IMR-90 (cell line): Measurements from ENCODE around the gene CNPY3. TPM values are rescaled to one million over a fixed set of nuclear protein-coding genes. Genes with fewer than 3 reads are reported as not detected.

Experiments
- ATAC-seq: fragments of 200-7000 bp; cut with Tn5 transposase; 2 replicates; pipeline ENCODE4 v1.9.1; 2020; ENCODE audit warnings: low read depth, mild to moderate bottlenecking, moderate library complexity
- BruUV-seq: library from RNA; stranded (reverse); fragments of 400-500 nt; replicated peaks from 2 replicates; lab custom pipeline; 2021; lab: Mats Ljungman, UMichigan
- CTCF ChIA-PET: fragments of 300-600 bp; formaldehyde crosslinking; extraction: SDS; loops from one replicate; lab custom pipeline; 2021; ENCODE audit warnings: antibody characterized with exemption; lab: Yijun Ruan, JAX
- POLR2A ChIA-PET: fragments of 300-600 bp; sonication (Branson Sonifier 250); formaldehyde crosslinking; loops from one replicate; lab custom pipeline; 2022; ENCODE audit warnings: antibody characterized with exemption; ENCODE audit not compliant: unreplicated experiment; lab: Charles Lee
- DNase-seq: peaks from one replicate; pipeline ENCODE4 v3.0.0; 2013
- H2AFZ ChIP-seq: replicated peaks from 2 replicates; pipeline ENCODE3; 2013; ENCODE audit warnings: low read length, mild to moderate bottlenecking; ENCODE audit not compliant: poor library complexity
- H2AK5ac ChIP-seq: 2 replicates; pipeline ENCODE4 v1.6.1; 2013; ENCODE audit warnings: low read depth, low read length, inconsistent platforms
- H2AK9ac ChIP-seq: replicated peaks from 2 replicates; pipeline ENCODE3; 2013; ENCODE audit warnings: mild to moderate bottlenecking, low read depth, low read length, moderate library complexity; ENCODE audit not compliant: poor library complexity
- H2BK120ac ChIP-seq: 2 replicates; pipeline ENCODE4 v1.6.1; 2013; ENCODE audit warnings: low read depth, low read length, inconsistent platforms
- H2BK15ac ChIP-seq: 3 replicates; pipeline ENCODE4 v1.6.1; 2013; ENCODE audit warnings: low read depth, low read length, inconsistent platforms
- H2BK20ac ChIP-seq: 2 replicates; pipeline ENCODE4 v1.6.1; 2013; ENCODE audit warnings: low read depth, mild to moderate bottlenecking, inconsistent platforms, low read length, moderate library complexity
- H2BK5ac ChIP-seq: 2 replicates; pipeline ENCODE4 v1.6.1; 2013; ENCODE audit warnings: mild to moderate bottlenecking, low read depth, low read length, inconsistent platforms; ENCODE audit not compliant: poor library complexity, severe bottlenecking
- H3K14ac ChIP-seq: replicated peaks from 2 replicates; pipeline ENCODE4 v1.6.1; 2013; ENCODE audit warnings: low read depth, low read length, inconsistent platforms
- H3K18ac ChIP-seq: 2 replicates; pipeline ENCODE4 v1.6.1; 2013; ENCODE audit warnings: low read depth, low read length, control low read depth
- H3K23ac ChIP-seq: 2 replicates; pipeline ENCODE4 v1.6.1; 2013; ENCODE audit warnings: low read depth, low read length, inconsistent platforms
- H3K27ac ChIP-seq: 2 replicates; pipeline ENCODE4 v1.5.1; 2013; ENCODE audit warnings: mild to moderate bottlenecking, control low read depth, low read length; ENCODE audit not compliant: insufficient read depth
- H3K27me3 ChIP-seq: 2 replicates; pipeline ENCODE4 v1.6.1; 2013; ENCODE audit warnings: low read length; ENCODE audit not compliant: control insufficient read depth, insufficient read depth
- H3K36me3 ChIP-seq: 2 replicates; pipeline ENCODE4 v1.6.1; 2013; ENCODE audit warnings: low read length, mixed read lengths; ENCODE audit not compliant: control insufficient read depth, insufficient read depth
- H3K4ac ChIP-seq: 2 replicates; pipeline ENCODE4 v1.6.1; 2013; ENCODE audit warnings: low read depth, low read length, inconsistent platforms
- H3K4me1 ChIP-seq: 2 replicates; pipeline ENCODE4 v1.6.1; 2013; ENCODE audit warnings: low read length, mixed read lengths; ENCODE audit not compliant: control insufficient read depth, insufficient read depth
- H3K4me2 ChIP-seq: 2 replicates; pipeline ENCODE4 v1.6.1; 2013; ENCODE audit warnings: low read depth, mild to moderate bottlenecking, control low read depth, low read length, moderate library complexity
- H3K4me3 ChIP-seq: 2 replicates; pipeline ENCODE4 v1.5.1; 2013; ENCODE audit warnings: low read depth, mild to moderate bottlenecking, control low read depth, low read length, moderate library complexity; ENCODE audit not compliant: insufficient read depth
- H3K56ac ChIP-seq: 2 replicates; pipeline ENCODE4 v1.6.1; 2013; ENCODE audit warnings: low read length, inconsistent platforms; ENCODE audit not compliant: insufficient read depth; ENCODE audit errors: extremely low read depth
- H3K79me1 ChIP-seq, 2 experiments: 2 replicates each; pipeline ENCODE4 v1.6.1; 2013; ENCODE audit warnings: low read length in 2 of 2, inconsistent platforms in 1 of 2, low read depth in 1 of 2
- H3K9ac ChIP-seq: 2 replicates; pipeline ENCODE4 v1.6.1; 2013; ENCODE audit warnings: low read depth, low read length, control low read depth
- H3K9me1 ChIP-seq: 2 replicates; pipeline ENCODE4 v1.6.1; 2013; ENCODE audit warnings: low read length, inconsistent platforms; ENCODE audit not compliant: insufficient read depth
- H3K9me3 ChIP-seq: 2 replicates; pipeline ENCODE4 v1.6.1; 2013; ENCODE audit warnings: low read length; ENCODE audit not compliant: control insufficient read depth, insufficient read depth
- H4K20me1 ChIP-seq: 2 replicates; pipeline ENCODE4 v1.6.1; 2013; ENCODE audit warnings: low read length, inconsistent platforms; ENCODE audit not compliant: insufficient read depth
- H4K5ac ChIP-seq: 2 replicates; pipeline ENCODE4 v1.6.1; 2013; ENCODE audit warnings: mild to moderate bottlenecking, low read depth, low read length, control low read depth
- H4K8ac ChIP-seq, 2 experiments: 2 replicates each; pipeline ENCODE4 v1.6.1; 2013; ENCODE audit warnings: low read depth in 2 of 2, low read length in 2 of 2, control low read depth in 1 of 2, inconsistent platforms in 1 of 2
- H4K91ac ChIP-seq: 2 replicates; pipeline ENCODE4 v1.6.1; 2013; ENCODE audit warnings: low read depth, low read length, inconsistent platforms; ENCODE audit not compliant: insufficient read depth
- BHLHE40 ChIP-seq: fragments of 150-350 bp; IDR thresholded peaks from 2 replicates; pipeline ENCODE4 v1.6.1; 2016; ENCODE audit warnings: mild to moderate bottlenecking, low read depth, low read length
- CEBPB ChIP-seq: IDR thresholded peaks from 2 replicates; pipeline ENCODE4 v1.6.1; 2012; ENCODE audit warnings: low read depth, low read length, improper control_type of control experiment
- CHD1 ChIP-seq: IDR thresholded peaks from 2 replicates; pipeline ENCODE4 v1.6.1; 2012; ENCODE audit warnings: low read depth, low read length, improper control_type of control experiment
- CTCF ChIP-seq: conservative IDR thresholded peaks from 2 replicates; pipeline ENCODE4 v1.5.1; 2012; ENCODE audit warnings: mild to moderate bottlenecking, low read depth, low read length, improper control_type of control experiment
- FOS ChIP-seq: fragments of 150-350 bp; IDR thresholded peaks from 2 replicates; pipeline ENCODE4 v1.6.1; 2016; ENCODE audit warnings: low read depth, low read length
- MAFK ChIP-seq: IDR thresholded peaks from 2 replicates; pipeline ENCODE4 v1.6.1; 2012; ENCODE audit warnings: low read depth, low read length, improper control_type of control experiment
- MAZ ChIP-seq: IDR thresholded peaks from 2 replicates; pipeline ENCODE4 v1.6.1; 2012; ENCODE audit warnings: low read depth, mild to moderate bottlenecking, low read length, improper control_type of control experiment, moderate library complexity, borderline replicate concordance
- MXI1 ChIP-seq: IDR thresholded peaks from 2 replicates; pipeline ENCODE4 v1.6.1; 2012; ENCODE audit warnings: low read depth, mild to moderate bottlenecking, low read length, moderate library complexity, borderline replicate concordance
- NFE2L2 ChIP-seq: fragments of 150-350 bp; IDR thresholded peaks from 2 replicates; pipeline ENCODE4 v1.6.1; 2016; ENCODE audit warnings: low read depth, mild to moderate bottlenecking, low read length
- RAD21 ChIP-seq: IDR thresholded peaks from 2 replicates; pipeline ENCODE4 v1.6.1; 2012; ENCODE audit warnings: low read length, improper control_type of control experiment
- RCOR1 ChIP-seq: IDR thresholded peaks from 2 replicates; pipeline ENCODE4 v1.6.1; 2012; ENCODE audit warnings: mild to moderate bottlenecking, low read length, improper control_type of control experiment; ENCODE audit not compliant: insufficient replicate concordance
- SMC3 ChIP-seq: fragments of 150-350 bp; IDR thresholded peaks from 2 replicates; pipeline ENCODE4 v1.6.1; 2016; ENCODE audit warnings: low read depth, mild to moderate bottlenecking, antibody characterized with exemption, low read length, moderate library complexity
- WGBS, 2 experiments: methylation state at CpG; one replicate each; pipeline versions ENCODE4 v1.1.5 to v1.1.7; 2013; ENCODE audit warnings: missing lambda C conversion rate in 2 of 2; ENCODE audit not compliant: insufficient read length in 1 of 2; ENCODE audit errors: extremely low coverage in 2 of 2; 5-methylcytosine and 5-hydroxymethylcytosine counted together
- dilution Hi-C: fragments of 300-500 bp; cut with HindIII; formaldehyde crosslinking; loops from one replicate; pipeline ENCODE4 v1.14.3; 2018; ENCODE audit warnings: low sequenced_read_pairs; ENCODE audit not compliant: unreplicated experiment
- in situ Hi-C: fragments of 300-500 bp; cut with MboI; formaldehyde crosslinking; loops from 3 replicates; pipeline ENCODE4 v1.14.3; 2019; ENCODE audit warnings: low sequenced_read_pairs, inconsistent platforms, mixed read lengths
- intact Hi-C: fragments of 100-400 bp; cut with micrococcal nuclease; formaldehyde crosslinking; loops from 2 replicates; pipeline ENCODE4 v1.10.0; 2022
- polyA plus RNA-seq, 3 experiments: library from polyadenylated mRNA; depleted of rRNA; stranded (reverse); fragments of >200 nt; gene quantifications; 2 replicates each; pipeline ENCODE4 v1.2.3, GENCODE V29; 2012; ENCODE audit warnings: low replicate concordance in 1 of 3
- total RNA-seq: library from RNA; depleted of rRNA; stranded (reverse); fragments of >200 nt; gene quantifications from 2 replicates; pipeline ENCODE4 v1.2.3, GENCODE V29; 2012
- TF ChIP-seq, protein P1 (sequence below): fragments of 150-350 bp; IDR thresholded peaks from 2 replicates; pipeline ENCODE4 v1.6.1; 2016; ENCODE audit warnings: low read depth, mild to moderate bottlenecking, low read length, moderate library complexity, borderline replicate concordance

Gene CNPY3
- total and polyA plus RNA-seq, 2 of the 4 experiments (the other 2 are of a cell fraction) = 13.3 to 39.2 TPM

DNA sequence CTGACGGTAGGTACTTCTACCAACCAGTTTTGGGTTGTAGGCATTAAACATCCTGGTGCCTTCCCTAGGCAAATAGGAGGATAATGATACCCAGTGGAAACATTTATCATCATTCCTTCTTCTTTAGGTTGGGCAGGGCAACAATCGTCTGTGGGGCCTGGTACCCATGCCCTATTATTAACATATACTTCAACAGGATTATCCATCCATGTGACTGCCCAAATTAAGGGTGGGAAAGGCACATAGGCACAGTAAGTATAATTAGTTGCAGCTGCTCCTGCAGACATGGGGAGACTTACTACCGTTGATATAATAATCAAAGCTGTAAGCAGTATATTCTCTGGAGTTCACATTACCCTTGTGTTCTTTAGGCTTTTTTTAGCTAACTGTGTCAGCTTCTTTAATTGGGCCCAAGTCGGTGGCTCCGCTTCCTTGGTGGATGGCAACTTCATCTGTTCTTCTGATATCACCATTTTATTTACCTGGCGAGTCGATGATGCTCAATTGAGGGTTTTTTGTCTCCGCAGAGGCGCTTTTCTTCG is 33.0 kb upstream of the CNPY3 start:
- Histone ChIP-seq H4K20me1 (no peaks in the 10 kb centered on the region), H3K9me1 (no peaks in the 10 kb centered on the region), H3K14ac (no peak overlapping the region), H2AK5ac (no peak overlapping the region), H3K27me3 (no peaks in the 10 kb centered on the region), H2BK20ac (no peak overlapping the region), H3K23ac (no peak overlapping the region), H3K27ac (no peak overlapping the region), H3K9me3 (no peaks in the 10 kb centered on the region), H3K79me1 (no peaks in the 10 kb centered on the region), H2BK5ac (no peak overlapping the region), H3K36me3 (no peaks in the 10 kb centered on the region), H3K18ac (no peak overlapping the region), H3K4me2 (no peak overlapping the region), H3K56ac (no peak overlapping the region), H3K4me1 (peaks cover 3% of the 10 kb centered on the region; the same call in 1 of the 2 replicates), H3K9ac (no peak overlapping the region), H3K4me3 (no peak overlapping the region), H2BK15ac (no peak overlapping the region), H2AK9ac (no peak overlapping the region), H4K5ac (no peak overlapping the region), H4K91ac (no peak overlapping the region), H4K8ac (no peak overlapping the region), H2AFZ (no peak overlapping the region), H2BK120ac (no peak overlapping the region), H3K4ac (no peak overlapping the region)
- POLR2A ChIA-PET = no interaction called here
- TF ChIP-seq MAZ = no peak
- TF ChIP-seq NFE2L2 = no peak
- no peak for TF ChIP-seq RCOR1
- no peak for TF ChIP-seq CEBPB
- TF ChIP-seq BHLHE40 = no peak
- TF ChIP-seq, protein P1, sequence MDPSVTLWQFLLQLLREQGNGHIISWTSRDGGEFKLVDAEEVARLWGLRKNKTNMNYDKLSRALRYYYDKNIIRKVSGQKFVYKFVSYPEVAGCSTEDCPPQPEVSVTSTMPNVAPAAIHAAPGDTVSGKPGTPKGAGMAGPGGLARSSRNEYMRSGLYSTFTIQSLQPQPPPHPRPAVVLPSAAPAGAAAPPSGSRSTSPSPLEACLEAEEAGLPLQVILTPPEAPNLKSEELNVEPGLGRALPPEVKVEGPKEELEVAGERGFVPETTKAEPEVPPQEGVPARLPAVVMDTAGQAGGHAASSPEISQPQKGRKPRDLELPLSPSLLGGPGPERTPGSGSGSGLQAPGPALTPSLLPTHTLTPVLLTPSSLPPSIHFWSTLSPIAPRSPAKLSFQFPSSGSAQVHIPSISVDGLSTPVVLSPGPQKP = no peak
- no peak for TF ChIP-seq CTCF
- no peak for TF ChIP-seq FOS
- no peak for TF ChIP-seq RAD21
- TF ChIP-seq MAFK = no peak
- no peak for TF ChIP-seq CHD1
- no peak for TF ChIP-seq MXI1
- no peak for TF ChIP-seq SMC3
- no CpG with 5 or more reads among the region's 10 CpGs for WGBS, 2 experiments
- DNase-seq = no peak
- intact Hi-C loops (loop anchor here (10.0 kb wide), 1 partner anchor 821 kb away; no protein-coding TSS in a partner anchor), dilution Hi-C loops (no loop called here), in situ Hi-C loops (loop anchor here (25.0 kb wide), 1 partner anchor 809 kb away; no protein-coding TSS in a partner anchor)
- no peak for ATAC-seq
- BruUV-seq = no TSS peak
- CTCF ChIA-PET = no interaction called here
